IgD-negative memory B cell (primary cell): ENCODE measurements around the gene TMEM82. TPM values are rescaled to one million over a fixed set of nuclear protein-coding genes. Genes with fewer than 3 reads are reported as not detected.

Experiments
- H3K27ac Mint-ChIP-seq, 3 donors: one replicate each; pipeline ENCODE4 v1.8.0; 2020 to 2022; ENCODE audit warnings: mild to moderate bottlenecking in 3 of 3, mixed read lengths in 3 of 3, moderate library complexity in 1 of 3
- H3K27me3 Mint-ChIP-seq: one replicate; pipeline ENCODE4 v1.8.0; 2021; ENCODE audit warnings: mixed read lengths
- H3K36me3 Mint-ChIP-seq: one replicate; pipeline ENCODE4 v1.8.0; 2020; ENCODE audit warnings: mild to moderate bottlenecking, mixed read lengths
- H3K4me1 Mint-ChIP-seq, 3 donors: one replicate each; pipeline ENCODE4 v1.8.0; 2020 to 2022; ENCODE audit warnings: mixed read lengths in 3 of 3, mild to moderate bottlenecking in 1 of 3
- H3K4me3 Mint-ChIP-seq, 4 donors: one replicate each; pipeline ENCODE4 v1.8.0; 2020 to 2022; ENCODE audit warnings: mild to moderate bottlenecking in 4 of 4, mixed read lengths in 4 of 4, moderate library complexity in 3 of 4
- H3K9me3 Mint-ChIP-seq, 3 donors: one replicate each; pipeline ENCODE4 v1.8.0; 2020 to 2021; ENCODE audit warnings: mixed read lengths in 3 of 3, mild to moderate bottlenecking in 1 of 3
- polyA plus RNA-seq: library from polyadenylated mRNA; unstranded; fragments of 300-500 nt; fragmentation: Illumina TruSeq; gene quantifications from one replicate; pipeline ENCODE4 v1.2.3, GENCODE V29; 2021

The TMEM82 gene
- polyA plus RNA-seq, 1 donor from 2014 or later = not detected

GRCh38 chr1:15727866-15728534, 14.3 kb upstream of the TMEM82 start:
- peak overlapping the region in 1 of 4 donors; percentile 12 for H3K4me3 Mint-ChIP-seq
- H3K27ac Mint-ChIP-seq = no peak overlapping the region
- H3K27me3 Mint-ChIP-seq = no peaks in the 10 kb centered on the region
- no peaks in the 10 kb centered on the region for H3K9me3 Mint-ChIP-seq
- no peaks in the 10 kb centered on the region for H3K36me3 Mint-ChIP-seq
- H3K4me1 Mint-ChIP-seq = no peaks in the 10 kb centered on the region

GRCh38 chr1:15728937-15729657, 13.2 kb upstream of the TMEM82 start:
- Mint-ChIP-seq H3K4me1 (no peaks in the 10 kb centered on the region), H3K27me3 (no peaks in the 10 kb centered on the region), H3K4me3 (no peak overlapping the region), H3K27ac (peak overlapping the region in 1 of 3 donors; percentile 76), H3K9me3 (no peaks in the 10 kb centered on the region), H3K36me3 (no peaks in the 10 kb centered on the region)

- H3K27me3 Mint-ChIP-seq = no peaks in the 10 kb centered on the region
- H3K4me1 Mint-ChIP-seq = no peaks in the 10 kb centered on the region
- no peak overlapping the region for H3K27ac Mint-ChIP-seq
- no peaks in the 10 kb centered on the region for H3K36me3 Mint-ChIP-seq
- no peak overlapping the region for H3K4me3 Mint-ChIP-seq
- H3K9me3 Mint-ChIP-seq = no peaks in the 10 kb centered on the region
Measured at GRCh38 chr1:15730423-15730822, 11.9 kb upstream of the TMEM82 start.

- no peak overlapping the region for H3K4me3 Mint-ChIP-seq
Measured at GRCh38 chr1:15730936-15731335, 11.4 kb upstream of the TMEM82 start.

GRCh38 chr1:15731735-15732685, 10.3 kb upstream of the TMEM82 start:
- Mint-ChIP-seq H3K27me3 (no peaks in the 10 kb centered on the region), H3K9me3 (no peaks in the 10 kb centered on the region), H3K36me3 (no peaks in the 10 kb centered on the region), H3K27ac (peak overlapping the region in 1 of 3 donors; percentile 23), H3K4me1 (no peaks in the 10 kb centered on the region), H3K4me3 (no peak overlapping the region)

More at GRCh38 chr1:15730936-15731335, 11.4 kb upstream of the TMEM82 start:
- no peaks in the 10 kb centered on the region for H3K4me1 Mint-ChIP-seq
- no peaks in the 10 kb centered on the region for H3K27me3 Mint-ChIP-seq
- H3K27ac Mint-ChIP-seq = no peak overlapping the region
- H3K36me3 Mint-ChIP-seq = no peaks in the 10 kb centered on the region
- H3K9me3 Mint-ChIP-seq = no peaks in the 10 kb centered on the region

- no peaks in the 10 kb centered on the region for H3K27me3 Mint-ChIP-seq
- H3K36me3 Mint-ChIP-seq = no peaks in the 10 kb centered on the region
- H3K4me3 Mint-ChIP-seq = no peak overlapping the region
- peak overlapping the region in 1 of 3 donors; percentile 23 for H3K27ac Mint-ChIP-seq
- no peaks in the 10 kb centered on the region for H3K4me1 Mint-ChIP-seq
- no peaks in the 10 kb centered on the region for H3K9me3 Mint-ChIP-seq
Measured at GRCh38 chr1:15732686-15733081, 9.6 kb upstream of the TMEM82 start.

- Mint-ChIP-seq H3K27me3 (no peaks in the 10 kb centered on the region), H3K27ac (no peak overlapping the region), H3K36me3 (no peaks in the 10 kb centered on the region), H3K9me3 (no peaks in the 10 kb centered on the region), H3K4me1 (no peaks in the 10 kb centered on the region), H3K4me3 (peak overlapping the region in 1 of 4 donors; percentile 28)
Measured at GRCh38 chr1:15733218-15733725, 9.0 kb upstream of the TMEM82 start.

GRCh38 chr1:15733726-15734226, 8.5 kb upstream of the TMEM82 start:
- no peak overlapping the region for H3K4me3 Mint-ChIP-seq
- no peaks in the 10 kb centered on the region for H3K4me1 Mint-ChIP-seq
- H3K27ac Mint-ChIP-seq = no peak overlapping the region
- no peaks in the 10 kb centered on the region for H3K36me3 Mint-ChIP-seq
- no peaks in the 10 kb centered on the region for H3K9me3 Mint-ChIP-seq
- H3K27me3 Mint-ChIP-seq = no peaks in the 10 kb centered on the region

GRCh38 chr1:15734296-15734695, 8.0 kb upstream of the TMEM82 start:
- Mint-ChIP-seq H3K9me3 (no peaks in the 10 kb centered on the region), H3K4me3 (no peak overlapping the region), H3K27ac (no peak overlapping the region)

GRCh38 chr1:15734901-15735300, 7.4 kb upstream of the TMEM82 start:
- Mint-ChIP-seq H3K9me3 (no peaks in the 10 kb centered on the region), H3K4me1 (no peaks in the 10 kb centered on the region), H3K27ac (no peak overlapping the region), H3K27me3 (no peaks in the 10 kb centered on the region), H3K36me3 (no peaks in the 10 kb centered on the region), H3K4me3 (peak overlapping the region in 1 of 4 donors; percentile 28)

More at GRCh38 chr1:15734296-15734695, 8.0 kb upstream of the TMEM82 start:
- no peaks in the 10 kb centered on the region for H3K4me1 Mint-ChIP-seq
- no peaks in the 10 kb centered on the region for H3K36me3 Mint-ChIP-seq
- no peaks in the 10 kb centered on the region for H3K27me3 Mint-ChIP-seq

- Mint-ChIP-seq H3K4me1 (no peaks in the 10 kb centered on the region), H3K9me3 (no peaks in the 10 kb centered on the region), H3K36me3 (no peaks in the 10 kb centered on the region), H3K4me3 (no peak overlapping the region), H3K27ac (peak overlapping the region in 1 of 3 donors; percentile 18), H3K27me3 (no peaks in the 10 kb centered on the region)
Measured at GRCh38 chr1:15735304-15736037, 6.8 kb upstream of the TMEM82 start.

- no peaks in the 10 kb centered on the region for H3K27me3 Mint-ChIP-seq
- H3K9me3 Mint-ChIP-seq = no peaks in the 10 kb centered on the region
- peaks cover 0 to 3% (median under 1%) of the 10 kb centered on the region in 3 donors for H3K4me1 Mint-ChIP-seq
- no peak within 1 kb of the TSS for H3K4me3 Mint-ChIP-seq
- H3K27ac Mint-ChIP-seq = peak within 1 kb of the TSS in 1 of 3 donors; percentile 18
- H3K36me3 Mint-ChIP-seq = no peaks in the 10 kb centered on the region
Measured at GRCh38 chr1:15736038-15736891, 6.0 kb upstream of the TMEM82 start, which contains the start of gene SLC25A34. SLC25A34 (plus strand) TSS chr1:15736258; CDS start chr1:15736486, 228 bp downstream.

- H3K9me3 Mint-ChIP-seq = no peaks in the 10 kb centered on the region
- H3K36me3 Mint-ChIP-seq = no peaks in the 10 kb centered on the region
- no peak overlapping the region for H3K4me3 Mint-ChIP-seq
- H3K27ac Mint-ChIP-seq = no peak overlapping the region
- no peaks in the 10 kb centered on the region for H3K27me3 Mint-ChIP-seq
- H3K4me1 Mint-ChIP-seq = peaks cover 0 to 5% (median 3%) of the 10 kb centered on the region in 3 donors
Measured at GRCh38 chr1:15736892-15737261, 5.4 kb upstream of the TMEM82 start.
